PC-9 (cell line): ENCODE measurements around the gene MAP1LC3B2.

Experiments used
- CTCF ChIP-seq: fragments of 200-600 bp; sonication (generic); conservative IDR thresholded peaks from 2 replicates; pipeline ENCODE4 v1.6.1; 2017; ENCODE audit warnings: mixed run types, antibody characterized with exemption, mild to moderate bottlenecking, moderate library complexity
- EZH2 ChIP-seq: fragments of 200-600 bp; sonication (generic); IDR thresholded peaks from 2 replicates; pipeline ENCODE4 v1.8.0; 2017; ENCODE audit warnings: antibody characterized with exemption, low read depth

GRCh38 chr12:116613256-116613655, 54.1 kb downstream of the MAP1LC3B2 start:
- TF ChIP-seq CTCF = no peak
- TF ChIP-seq EZH2 = no peak
